Hematopoietic multipotent progenitor cell treated with erythropoietin and hydrocortisone succinate and interleukin-3 and kit ligand, for 8 days (in vitro differentiated cells): ENCODE data around the gene BICD2.
A peak's percentile ranks its signal among the peaks of the same experiment; 100 is the strongest.
"Not testable (repeated sequence)": the region's sequence is repeated elsewhere in the genome, so short reads cannot be mapped to it uniquely, and the experiment has no call there.

Experiments used
- DNase-seq: peaks from one replicate; pipeline ENCODE4 v3.0.0-alpha.2; 2015

The BICD2 gene

DNA sequence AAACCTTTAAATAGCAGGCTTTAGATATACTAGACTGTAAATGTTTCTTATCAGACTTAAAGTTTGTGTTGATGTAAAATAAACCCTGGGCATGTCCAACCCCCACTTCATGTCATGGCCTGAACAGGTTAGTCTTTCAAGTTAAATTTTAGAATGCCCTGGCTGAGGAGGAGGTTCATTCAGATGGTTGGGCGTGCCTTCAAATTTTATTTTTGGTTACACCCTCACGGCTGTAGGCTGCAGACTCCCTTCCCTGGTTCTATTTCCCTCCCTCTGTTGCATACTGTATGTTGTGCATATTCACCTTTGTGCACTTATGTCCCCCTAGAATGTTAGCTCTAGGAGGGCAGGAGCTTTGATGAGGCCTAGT lies 5.3 kb upstream of the BICD2 start:
- DNase-seq = no peak

- DNase-seq = no peak
Observed at GRCh38 chr9:92769286-92769685, 4.7 kb upstream of the BICD2 start.

GRCh38 chr9:92768816-92769215 lies 4.2 kb upstream of the BICD2 start:
- not testable (repeated sequence) for DNase-seq

- DNase-seq = no peak
Observed at GRCh38 chr9:92767066-92768054, 2.7 kb upstream of the BICD2 start.

DNA sequence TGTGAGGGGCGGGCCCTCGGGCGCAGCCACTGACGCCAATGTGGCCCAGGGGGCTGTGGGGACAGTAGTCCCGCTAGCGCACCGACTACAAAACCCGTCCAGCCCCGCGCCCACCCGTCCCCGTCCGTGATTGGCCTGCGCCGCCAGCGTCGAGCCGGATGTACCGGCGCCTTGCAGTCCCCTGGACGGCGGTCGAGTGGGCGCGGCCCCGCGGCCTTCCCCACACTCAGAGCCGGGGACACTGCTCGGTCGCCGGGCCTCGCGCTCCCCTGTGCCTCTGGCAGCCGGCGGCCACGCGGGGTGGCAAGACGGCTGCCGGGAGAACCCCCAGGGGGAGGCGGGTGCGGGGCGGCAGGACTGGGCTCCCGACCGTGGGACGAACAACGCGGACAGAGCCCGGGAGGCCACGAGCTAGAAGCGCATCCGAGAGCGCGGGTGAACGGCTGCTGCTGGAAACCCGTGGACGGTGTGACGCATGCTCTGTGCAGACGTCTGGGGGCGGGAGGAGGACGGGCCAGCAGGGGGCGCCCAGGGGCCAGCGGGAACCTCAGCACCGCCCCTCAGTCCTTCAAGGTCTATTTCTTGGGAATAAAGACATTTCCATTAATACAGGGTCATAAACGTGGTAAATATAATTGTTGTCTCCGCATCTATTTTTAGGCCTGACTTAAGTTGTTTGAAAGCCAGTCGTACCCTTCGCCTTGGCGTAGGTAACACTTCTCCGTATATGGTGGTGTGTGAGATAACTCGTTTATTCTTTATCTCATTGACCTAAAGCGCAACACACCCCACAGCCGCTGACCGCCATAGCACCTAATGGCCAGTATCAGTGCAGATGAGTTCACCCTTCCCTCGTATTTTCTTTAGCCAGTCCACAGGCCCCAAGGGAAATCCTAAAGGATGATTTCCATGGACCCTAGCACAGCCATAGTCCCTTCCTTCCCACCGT lies 629 bp upstream of the BICD2 start:
- DNase-seq = peak; percentile 97

DNA sequence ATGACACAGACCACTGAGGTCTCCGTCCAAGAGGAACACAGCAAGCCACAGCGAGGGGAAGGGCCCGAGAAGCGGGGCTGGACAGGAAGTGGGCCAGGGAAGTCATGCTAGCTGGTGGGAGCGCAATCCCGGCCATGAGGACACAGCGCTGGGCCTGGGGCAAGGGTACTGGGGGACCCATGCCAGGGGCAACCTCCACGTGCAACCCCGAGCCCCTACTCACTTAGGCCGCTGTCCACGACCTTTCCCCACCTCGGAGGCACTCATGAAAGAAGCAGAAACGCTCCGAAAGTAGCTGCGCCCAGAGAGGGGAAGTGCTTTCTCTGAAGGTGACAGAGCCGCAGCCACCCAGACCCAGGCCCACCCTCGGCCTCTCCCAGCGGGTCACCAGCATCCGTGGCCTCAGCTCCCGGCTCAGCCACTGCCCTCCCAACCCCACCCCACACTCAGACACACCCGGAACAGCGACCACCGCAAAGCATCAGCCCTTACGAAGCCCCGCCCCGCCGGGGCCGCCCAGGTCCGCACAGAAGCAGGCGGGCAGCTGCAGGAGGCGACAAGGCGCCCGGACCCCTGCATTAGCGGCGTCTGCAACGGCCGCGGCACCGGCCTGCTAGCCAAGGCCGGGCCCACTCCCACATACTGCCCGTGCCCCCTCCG lies 782 bp downstream of the BICD2 start:
- DNase-seq = peak; percentile 28

DNA sequence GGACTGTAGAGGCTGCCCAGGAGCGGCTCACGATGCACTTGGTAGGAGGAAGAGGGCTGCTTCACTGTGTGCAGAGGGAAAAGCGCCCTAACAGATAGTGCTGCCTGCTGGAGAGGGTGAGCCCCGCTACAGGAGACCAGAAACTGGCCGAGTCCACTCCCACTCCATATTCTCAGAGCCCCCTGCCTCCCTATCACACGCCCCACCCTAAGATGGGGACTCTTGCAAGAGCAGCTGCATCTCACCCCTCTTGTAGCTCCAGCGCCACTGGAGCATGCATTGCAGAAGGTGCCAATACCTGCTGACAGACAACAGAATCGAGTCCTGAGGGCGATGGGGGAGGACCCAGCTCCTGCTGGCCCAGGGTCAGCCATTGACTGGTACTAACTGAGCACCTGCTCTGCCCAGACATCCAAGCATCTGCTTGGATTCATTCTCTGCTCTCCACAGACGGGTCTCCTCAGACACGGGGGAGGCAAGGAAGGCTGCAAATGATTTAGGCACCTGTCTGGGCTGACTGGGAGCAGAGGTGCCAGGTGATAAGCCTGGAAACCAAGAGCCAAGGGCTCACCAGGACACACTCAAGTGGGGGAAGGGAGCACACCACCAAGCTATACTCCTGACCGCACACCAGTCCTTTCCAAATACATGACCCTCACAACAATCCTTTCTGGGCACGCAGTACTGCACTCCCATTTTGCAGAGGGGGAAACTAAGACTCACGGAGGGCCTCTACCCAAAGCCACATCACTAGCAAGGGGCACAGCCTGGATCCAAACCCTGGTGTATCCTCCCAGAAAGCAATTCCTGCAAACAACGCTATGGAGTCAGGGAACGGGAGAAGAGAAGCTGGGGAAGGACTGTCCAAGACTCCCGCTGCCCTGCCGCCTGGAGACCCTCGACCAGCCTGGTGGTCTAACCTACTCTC lies 1.6 kb downstream of the BICD2 start:
- no peak for DNase-seq

DNA sequence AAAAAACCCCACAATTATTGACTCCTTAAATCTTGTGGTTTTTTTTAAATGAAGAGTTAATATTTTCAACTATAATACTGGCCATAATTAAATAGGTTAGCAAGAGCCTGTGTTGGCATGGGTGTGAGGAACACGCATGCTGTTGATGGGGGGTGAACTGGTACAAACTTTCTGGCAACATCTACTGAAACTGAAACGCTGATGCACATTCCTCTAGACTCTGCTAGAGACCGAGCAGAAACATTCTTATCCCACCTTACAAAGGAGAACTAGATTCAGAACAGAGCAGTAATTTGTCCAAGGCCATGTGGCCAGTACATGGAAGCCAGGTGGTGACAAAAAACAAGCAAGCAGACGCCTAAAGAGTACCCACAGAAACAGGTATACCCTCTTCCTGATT lies 2.4 kb downstream of the BICD2 start:
- DNase-seq = no peak

DNA sequence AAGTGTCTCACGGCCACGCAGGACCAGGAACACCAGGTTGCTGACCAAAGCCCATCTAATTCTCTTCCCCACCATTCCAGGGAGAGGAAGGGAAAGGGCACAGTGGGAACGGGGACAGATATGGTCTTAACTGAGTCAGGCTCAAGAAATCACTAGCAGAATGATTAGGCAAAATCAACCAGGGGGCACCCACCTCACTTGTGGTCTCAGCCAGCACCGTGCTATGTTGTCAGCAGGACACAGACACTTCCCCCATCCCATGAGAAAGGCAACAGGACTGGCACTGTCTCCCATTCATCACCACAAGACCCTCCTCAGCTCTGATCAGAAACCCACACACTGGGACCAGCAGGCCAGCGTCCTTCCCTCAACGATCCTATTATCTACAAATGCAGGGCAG lies 2.9 kb downstream of the BICD2 start:
- DNase-seq = peak; percentile 39

DNA sequence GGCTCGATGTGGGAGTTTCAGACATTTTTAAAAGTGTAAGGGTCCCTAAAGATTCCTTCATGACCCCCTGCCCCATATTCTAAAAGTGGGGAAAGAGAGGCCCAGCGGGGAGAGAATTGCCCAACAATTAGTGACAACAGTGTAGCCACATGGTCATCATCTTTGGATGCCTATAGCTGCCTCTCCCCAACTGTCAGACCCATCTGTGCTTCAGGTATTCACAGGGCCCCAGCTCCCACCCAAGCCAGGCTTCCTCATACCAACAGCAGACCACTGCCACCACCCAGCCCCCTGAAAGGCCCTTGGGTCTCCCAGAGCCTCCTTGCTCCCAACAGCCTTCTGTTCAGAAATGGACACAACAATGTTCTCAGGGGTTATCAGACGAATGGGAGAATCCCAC lies 4.1 kb downstream of the BICD2 start:
- no peak for DNase-seq

DNA sequence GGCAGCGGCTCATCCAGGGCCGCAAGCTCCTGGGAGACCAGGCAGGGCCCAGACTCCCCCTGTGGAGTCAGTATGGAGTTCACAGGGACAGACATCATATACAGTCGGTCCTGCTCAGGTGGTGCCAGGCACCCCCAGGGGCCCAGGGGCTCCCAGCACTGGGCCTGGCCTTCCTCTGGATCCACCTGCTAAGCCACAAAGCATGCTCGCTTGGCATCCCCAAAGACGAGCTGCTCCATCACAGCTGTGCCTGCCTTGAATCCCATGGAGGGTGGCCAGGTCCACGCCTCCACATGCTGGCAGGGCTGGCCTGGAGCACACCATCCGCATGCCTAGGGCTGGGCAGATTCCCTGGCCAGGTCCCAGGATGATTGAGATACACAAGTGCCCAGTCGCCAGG lies 4.6 kb downstream of the BICD2 start:
- DNase-seq = no peak

GRCh38 chr9:92759446-92759845 lies 5.2 kb downstream of the BICD2 start:
- no peak for DNase-seq

DNA sequence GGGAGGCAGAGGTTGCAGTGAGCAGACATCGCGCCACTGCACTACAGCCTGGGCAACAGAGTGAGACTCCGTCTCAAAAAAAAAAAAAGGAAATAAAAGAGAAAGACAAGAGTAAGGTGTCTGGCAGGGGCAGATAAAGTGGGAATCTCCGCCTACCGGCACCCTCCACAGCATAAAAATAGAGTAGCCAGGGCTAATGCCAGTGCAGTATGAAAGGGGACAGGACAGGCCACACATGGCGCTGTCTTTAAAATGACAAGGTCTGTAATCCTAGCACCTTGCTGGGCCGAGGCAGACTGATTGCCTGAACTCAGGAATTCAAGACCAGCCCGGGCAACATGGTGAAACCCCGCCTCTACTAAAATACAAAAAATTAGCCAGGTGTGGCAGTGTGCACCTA lies 7.8 kb downstream of the BICD2 start:
- DNase-seq = peak; percentile 70

GRCh38 chr9:92754091-92754745 lies 10.4 kb downstream of the BICD2 start:
- DNase-seq = no peak

DNA sequence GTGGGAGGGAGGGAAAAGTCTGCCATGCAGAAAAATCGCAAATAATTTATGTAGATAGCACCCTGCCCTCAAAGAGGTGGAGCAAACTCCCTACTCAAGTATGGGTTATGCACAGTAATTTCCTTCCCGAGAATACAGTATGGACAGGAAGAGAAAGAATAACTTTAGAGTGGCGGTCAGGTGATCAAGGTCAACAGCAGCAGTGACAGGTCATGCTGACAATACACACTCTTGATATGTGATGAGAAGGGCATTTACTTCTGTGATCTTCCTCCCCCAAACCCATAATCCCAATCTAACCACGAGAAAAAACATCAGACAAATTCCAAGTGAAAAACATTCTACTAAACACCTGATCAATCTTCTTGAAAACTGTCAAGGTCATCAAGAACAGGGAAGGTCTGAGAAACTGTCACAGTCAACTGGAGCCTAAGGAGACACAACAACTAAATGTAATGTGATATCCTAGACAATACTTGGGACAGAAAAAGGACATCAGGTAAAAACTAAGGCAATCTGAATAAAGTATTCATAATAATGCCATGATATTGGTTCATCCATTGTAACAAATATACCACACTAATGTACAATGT lies 11.7 kb downstream of the BICD2 start:
- DNase-seq = no peak

DNA sequence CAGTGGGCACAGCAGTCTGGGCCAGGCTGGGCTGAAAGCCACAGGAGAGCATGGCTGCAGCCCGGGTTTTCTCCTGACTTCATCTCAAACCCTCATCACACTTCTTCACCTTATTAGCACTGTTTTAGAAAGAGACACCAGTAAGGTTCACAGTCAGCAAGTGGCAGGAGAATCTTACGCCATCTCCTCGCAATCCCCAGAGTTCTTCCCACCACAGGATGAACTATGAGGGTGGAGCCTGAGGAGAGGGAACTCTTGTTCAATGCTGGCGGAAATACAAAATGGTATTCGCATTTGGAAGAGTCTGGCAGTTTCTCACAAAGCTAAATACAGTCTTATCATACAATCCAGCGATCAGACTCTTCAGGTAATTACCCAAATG lies 14.7 kb downstream of the BICD2 start:
- DNase-seq = no peak

GRCh38 chr9:92749071-92749933 lies 15.3 kb downstream of the BICD2 start:
- no peak for DNase-seq

GRCh38 chr9:92748233-92748497 lies 16.5 kb downstream of the BICD2 start:
- no peak for DNase-seq

- no peak for DNase-seq
Observed at GRCh38 chr9:92747459-92748232, 17.0 kb downstream of the BICD2 start.
